Stomach (tissue), 9 donors: ENCODE measurements around the gene COL27A1. TPM values are rescaled to one million over a fixed set of nuclear protein-coding genes. Genes with fewer than 3 reads are reported as not detected.
A peak's percentile ranks its signal among the peaks of the same experiment; 100 is the strongest.

Source experiments
- DNase-seq, 2 donors: peaks; one replicate each; pipeline versions ENCODE4 v3.0.0 to v3.0.0-alpha.2; 2013 to 2019
- H3K27ac ChIP-seq, 5 donors: fragments of 200-600 bp in 4 of 5; sonication (generic) in 4 of 5; one replicate each; pipeline ENCODE4 v1.5.1; 2013 to 2019; ENCODE audit warnings: mild to moderate bottlenecking in 1 of 5, moderate library complexity in 1 of 5
- H3K27me3 ChIP-seq, 3 donors: fragments of 200-600 bp; sonication (generic); one replicate each; pipeline ENCODE4 v1.5.1; 2017 to 2019; ENCODE audit warnings: mixed run types in 1 of 3
- H3K36me3 ChIP-seq, 4 donors: fragments of 200-600 bp; sonication (generic); 1 replicate in 3 of 4; 2 replicates in 1 of 4; pipeline ENCODE4 v1.5.1; 2016 to 2019
- H3K4me1 ChIP-seq, 4 donors: fragments of 200-600 bp; sonication (generic); one replicate each; pipeline ENCODE4 v1.5.1; 2016 to 2019
- H3K4me3 ChIP-seq, 4 donors: fragments of 200-600 bp; sonication (generic) in 3 of 4; one replicate each; pipeline ENCODE4 v1.5.1; 2016 to 2019; ENCODE audit warnings: mild to moderate bottlenecking in 1 of 4
- H3K9me3 ChIP-seq, 4 donors: fragments of 200-600 bp; sonication (generic); one replicate each; pipeline ENCODE4 v1.5.1; 2016 to 2019
- EP300 ChIP-seq: sonication (generic); formaldehyde crosslinking; IDR thresholded peaks from one replicate; pipeline ENCODE4 v1.6.1; 2017; ENCODE audit warnings: antibody characterized with exemption
- POLR2A ChIP-seq, 4 donors: fragments of 450-650 bp; IDR thresholded peaks; one replicate each; pipeline ENCODE4 v1.6.1; 2016; ENCODE audit warnings: antibody characterized with exemption in 4 of 4, control low read depth in 2 of 4, mild to moderate bottlenecking in 1 of 4, moderate library complexity in 1 of 4
- POLR2AphosphoS5 ChIP-seq, 3 donors: sonication (generic); formaldehyde crosslinking; IDR thresholded peaks; one replicate each; pipeline ENCODE4 v1.6.1; 2016; ENCODE audit warnings: antibody characterized with exemption in 3 of 3
- WGBS, 5 donors: extraction: QIAGEN DNeasy Blood & Tissue Kit in 3 of 5; methylation state at CpG; one replicate each; pipeline versions ENCODE4 v1.1.5 to v1.1.7; 2013 to 2018; 5-methylcytosine and 5-hydroxymethylcytosine counted together
- intact Hi-C: fragments of 100-400 bp; cut with DNase I; formaldehyde crosslinking; loops from one replicate; pipeline ENCODE4 v1.15.1; 2023; ENCODE audit warnings: low total_unique reads
- polyA plus RNA-seq, 3 donors: library from polyadenylated mRNA; stranded (reverse); fragments of 200-250 nt; gene quantifications; one replicate each; pipeline ENCODE4 v1.2.3, GENCODE V29; 2013
- total RNA-seq, 5 donors: library from RNA; depleted of rRNA; stranded (reverse); fragments of >200 nt; gene quantifications; one replicate each; pipeline versions ENCODE4 v1.1.0 to v1.2.3, GENCODE V29; 2014 to 2016
- TF ChIP-seq, protein P1 (sequence below), 7 experiments: fragments of 450-650 bp in 4 of 7; fragments of 200-600 bp in 3 of 7; sonication (generic) in 3 of 7; IDR thresholded peaks; one replicate each; pipeline ENCODE4 v1.5.1; 2016 to 2019; ENCODE audit warnings: antibody characterized with exemption in 7 of 7, control low read depth in 2 of 7, mild to moderate bottlenecking in 1 of 7
- donor health status: healthy with polysubstance abuse.
- donor health status: Bipolar disorder and iron deficiency.
- donor health status: healthy.

Gene COL27A1
- total and polyA plus RNA-seq, 8 donors, result 2.9 to 26.3 (median 8.2) TPM

DNA sequence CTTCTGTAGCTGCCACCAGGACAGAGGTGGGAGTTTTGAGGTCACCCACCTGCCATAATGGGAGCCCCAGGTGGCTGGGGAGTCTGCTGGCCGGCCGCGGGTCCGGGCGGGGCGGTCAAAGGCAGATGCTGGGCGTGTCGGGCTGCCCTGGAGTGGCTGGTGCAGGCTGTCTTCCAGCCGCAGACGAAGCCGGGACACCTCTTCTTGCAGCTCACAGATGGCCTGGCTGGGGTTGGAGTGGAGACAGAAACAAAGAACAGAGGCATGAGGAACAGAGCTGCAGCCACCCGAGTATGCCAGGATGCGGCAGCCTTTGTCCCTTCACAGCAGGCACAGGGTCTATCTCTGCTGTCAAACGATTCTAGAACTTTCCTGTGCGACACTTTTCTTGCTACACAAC lies 192.3 kb downstream of the COL27A1 start:
- H3K36me3 ChIP-seq, result peaks cover 61 to 100% (median 100%) of the 10 kb centered on the region in 4 donors
- H3K4me1 ChIP-seq, result peaks cover 0 to 22% (median 11%) of the 10 kb centered on the region in 4 donors
- H3K9me3 ChIP-seq, result no peaks in the 10 kb centered on the region
- WGBS, 5 donors, result 84 to 92% (median 84%) methylated on average over 12 to 15 of the region's 15 CpGs
- no peak for DNase-seq
- H3K4me3 ChIP-seq, result no peak overlapping the region
- TF ChIP-seq POLR2AphosphoS5 (IDR thresholded peaks at IDR 0.05) (no peak), POLR2A (IDR thresholded peaks at IDR 0.05) (no peak), EP300 (no peak)
- TF ChIP-seq, protein P1, sequence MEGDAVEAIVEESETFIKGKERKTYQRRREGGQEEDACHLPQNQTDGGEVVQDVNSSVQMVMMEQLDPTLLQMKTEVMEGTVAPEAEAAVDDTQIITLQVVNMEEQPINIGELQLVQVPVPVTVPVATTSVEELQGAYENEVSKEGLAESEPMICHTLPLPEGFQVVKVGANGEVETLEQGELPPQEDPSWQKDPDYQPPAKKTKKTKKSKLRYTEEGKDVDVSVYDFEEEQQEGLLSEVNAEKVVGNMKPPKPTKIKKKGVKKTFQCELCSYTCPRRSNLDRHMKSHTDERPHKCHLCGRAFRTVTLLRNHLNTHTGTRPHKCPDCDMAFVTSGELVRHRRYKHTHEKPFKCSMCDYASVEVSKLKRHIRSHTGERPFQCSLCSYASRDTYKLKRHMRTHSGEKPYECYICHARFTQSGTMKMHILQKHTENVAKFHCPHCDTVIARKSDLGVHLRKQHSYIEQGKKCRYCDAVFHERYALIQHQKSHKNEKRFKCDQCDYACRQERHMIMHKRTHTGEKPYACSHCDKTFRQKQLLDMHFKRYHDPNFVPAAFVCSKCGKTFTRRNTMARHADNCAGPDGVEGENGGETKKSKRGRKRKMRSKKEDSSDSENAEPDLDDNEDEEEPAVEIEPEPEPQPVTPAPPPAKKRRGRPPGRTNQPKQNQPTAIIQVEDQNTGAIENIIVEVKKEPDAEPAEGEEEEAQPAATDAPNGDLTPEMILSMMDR (IDR thresholded peaks at IDR 0.05), result no peak
- no peak overlapping the region for H3K27ac ChIP-seq
- H3K27me3 ChIP-seq, result no peaks in the 10 kb centered on the region
- intact Hi-C loops, result no loop called here

DNA sequence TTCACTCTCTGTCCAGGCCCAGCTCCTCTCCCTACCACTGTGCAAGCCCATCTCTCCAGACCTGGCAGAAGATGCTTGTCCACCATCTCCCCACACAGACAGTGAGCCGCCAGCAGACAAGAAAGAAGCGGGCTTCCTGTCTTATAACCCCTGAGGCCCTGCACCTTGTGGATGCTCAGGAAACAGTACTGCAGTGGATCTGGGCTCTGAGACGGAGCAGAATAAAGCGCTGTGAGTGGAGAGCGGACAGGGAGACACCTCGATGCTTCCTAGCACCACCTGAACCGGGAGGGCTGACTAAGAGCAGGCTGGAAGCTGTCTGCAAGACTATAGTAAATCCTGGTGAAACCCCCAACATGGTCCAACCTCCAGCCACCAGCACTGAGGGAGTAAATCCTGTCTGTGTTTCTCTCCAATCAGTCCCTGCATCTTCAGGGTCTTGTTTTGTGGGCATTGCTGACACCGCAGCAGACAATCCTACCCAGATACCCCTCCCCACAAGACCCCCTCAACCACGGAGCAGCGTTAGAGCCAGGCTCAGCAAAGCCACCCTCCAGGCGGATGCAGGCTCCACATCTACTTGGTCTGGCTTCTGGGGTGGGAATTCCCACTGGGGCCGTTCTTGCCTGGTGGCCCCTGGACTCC lies 193.0 kb downstream of the COL27A1 start:
- Histone ChIP-seq H3K27me3 (no peaks in the 10 kb centered on the region), H3K36me3 (peaks cover 54 to 100% (median 100%) of the 10 kb centered on the region in 4 donors), H3K27ac (peak overlapping the region in 3 of 5 donors; percentile 50 to 65 (median 63)), H3K4me3 (no peak overlapping the region), H3K4me1 (peaks cover 0 to 22% (median 11%) of the 10 kb centered on the region in 4 donors), H3K9me3 (no peaks in the 10 kb centered on the region)
- 67 to 91% (median 83%) methylated on average over 12 of the region's 12 CpGs for WGBS, 5 donors
- intact Hi-C loops, result no loop called here
- no peak for DNase-seq
- TF ChIP-seq, protein P1 (IDR thresholded peaks at IDR 0.05), result no peak
- TF ChIP-seq POLR2A (IDR thresholded peaks at IDR 0.05) (no peak), POLR2AphosphoS5 (IDR thresholded peaks at IDR 0.05) (no peak), EP300 (no peak)

DNA sequence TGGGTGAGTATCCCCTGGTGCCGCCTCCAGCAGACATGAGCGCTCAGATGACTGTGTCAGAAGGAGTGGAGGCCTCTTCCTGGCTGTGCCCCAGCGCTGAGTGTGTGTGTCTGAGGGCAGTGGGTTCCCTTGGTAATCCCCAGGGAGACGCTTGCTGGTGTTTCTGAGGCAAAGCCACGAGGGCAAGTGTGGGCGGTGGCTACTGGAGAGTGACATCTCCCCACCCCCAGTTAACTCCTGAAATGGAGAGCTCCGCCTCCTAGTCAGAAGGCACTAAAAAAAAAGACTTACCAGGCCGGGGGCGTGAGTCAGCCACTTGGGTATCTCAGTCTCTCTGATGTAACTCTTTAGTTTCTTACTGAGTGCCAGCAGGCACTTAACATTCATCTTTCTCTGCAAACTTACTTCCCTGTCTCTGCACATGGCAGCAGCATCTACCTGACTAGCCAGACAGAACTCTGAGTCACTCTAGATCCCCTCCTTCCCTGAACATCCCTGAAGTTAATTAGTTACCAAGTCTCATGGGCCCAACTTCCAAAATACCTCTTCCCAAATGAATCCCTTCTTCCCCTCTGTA lies 193.7 kb downstream of the COL27A1 start:
- Histone ChIP-seq H3K4me1 (peaks cover 0 to 22% (median 11%) of the 10 kb centered on the region in 4 donors), H3K36me3 (peaks cover 53 to 100% (median 100%) of the 10 kb centered on the region in 4 donors), H3K9me3 (no peaks in the 10 kb centered on the region), H3K27me3 (no peaks in the 10 kb centered on the region), H3K4me3 (no peak overlapping the region), H3K27ac (peak overlapping the region in 3 of 5 donors; percentile 50 to 65 (median 63))
- WGBS, 5 donors, result 24 to 56% (median 39%) methylated on average over 6 to 9 of the region's 9 CpGs
- peak in 1 of 2 donors; percentile 84 for DNase-seq
- intact Hi-C loops, result no loop called here
- TF ChIP-seq POLR2AphosphoS5 (IDR thresholded peaks at IDR 0.05) (peak in 1 of 3 donors; percentile 58), EP300 (no peak)

DNA sequence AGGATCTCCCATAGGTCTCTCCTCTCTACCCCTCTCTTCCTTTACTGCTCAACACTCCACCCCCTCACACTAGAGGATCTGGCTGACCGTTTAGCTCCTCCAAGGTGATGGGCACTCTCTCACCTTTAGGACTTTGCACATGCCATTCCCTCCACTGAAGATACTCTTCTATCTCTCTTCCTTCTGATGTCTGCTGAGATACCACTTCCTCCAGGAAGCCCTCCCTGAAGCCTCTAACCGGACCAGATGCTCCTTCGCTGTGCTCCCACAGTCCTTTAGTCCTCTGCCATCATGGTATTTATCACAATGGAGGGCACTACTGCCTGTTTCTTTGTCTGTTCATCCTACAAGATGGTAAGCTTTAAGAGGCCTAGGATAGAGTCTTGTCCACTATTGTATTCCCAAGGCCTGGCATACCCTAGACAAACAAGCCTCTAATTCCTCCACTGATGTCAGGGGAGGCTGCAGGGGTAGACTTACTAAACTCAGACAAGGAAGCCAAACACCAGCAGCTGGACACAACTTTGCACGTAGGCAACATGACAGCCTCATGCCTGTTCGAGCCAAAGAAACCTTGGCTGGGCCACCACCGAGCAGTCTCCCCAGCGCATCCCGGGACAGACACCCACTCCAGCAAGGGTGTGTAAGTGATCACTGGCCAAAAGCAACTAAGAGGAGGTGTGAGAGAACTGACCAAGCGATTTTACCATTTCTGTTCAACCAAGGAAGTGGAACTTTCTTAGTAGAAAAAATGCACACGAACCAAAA lies 194.6 kb downstream of the COL27A1 start:
- Histone ChIP-seq H3K36me3 (peaks cover 53 to 100% (median 100%) of the 10 kb centered on the region in 4 donors), H3K4me1 (peaks cover 0 to 22% (median 11%) of the 10 kb centered on the region in 4 donors), H3K27me3 (no peaks in the 10 kb centered on the region), H3K4me3 (no peak overlapping the region), H3K27ac (peak overlapping the region in 4 of 5 donors; percentile 1 to 65 (median 56)), H3K9me3 (no peaks in the 10 kb centered on the region)
- intact Hi-C loops, result no loop called here
- TF ChIP-seq, protein P1 (IDR thresholded peaks at IDR 0.05), result no peak
- no peak for TF ChIP-seq EP300
- TF ChIP-seq POLR2A (IDR thresholded peaks at IDR 0.05), result no peak
- no peak for TF ChIP-seq POLR2AphosphoS5 (IDR thresholded peaks at IDR 0.05)
- DNase-seq, result no peak
- 82 to 91% (median 87%) methylated on average over 10 of the region's 10 CpGs for WGBS, 5 donors
